Body of pancreas (tissue), 4 donors: Measurements from ENCODE around the gene ZNF140. TPM values are rescaled to one million over a fixed set of nuclear protein-coding genes. Genes with fewer than 3 reads are reported as not detected.
A peak's percentile ranks its signal among the peaks of the same experiment; 100 is the strongest.

ENCODE experiments used
- ATAC-seq: fragments of 150-250 bp; one replicate; pipeline ENCODE4 v1.9.1; 2016
- DNase-seq, 4 donors: peaks; one replicate each; pipeline ENCODE4 v3.0.0-alpha.2; 2019
- H3K27ac ChIP-seq, 4 donors: fragments of 200-600 bp; sonication (generic); 1 replicate in 3 of 4; 2 replicates in 1 of 4; pipeline versions ENCODE4 v1.5.1 to v1.6.1; 2016 to 2019; ENCODE audit warnings: mild to moderate bottlenecking in 1 of 4, mixed read lengths in 1 of 4, moderate library complexity in 1 of 4
- H3K27me3 ChIP-seq, 2 donors: fragments of 200-600 bp; sonication (generic); one replicate each; pipeline ENCODE4 v1.6.0; 2016; ENCODE audit warnings: mild to moderate bottlenecking in 1 of 2
- H3K36me3 ChIP-seq, 2 donors: fragments of 200-600 bp; sonication (generic); replicated peaks in 1 of 2; 2 replicates each; pipeline ENCODE4 v1.5.1; 2016; ENCODE audit warnings: low read depth in 2 of 2; ENCODE audit not compliant: insufficient read depth in 1 of 2
- H3K4me1 ChIP-seq: fragments of 200-600 bp; sonication (generic); one replicate; pipeline ENCODE4 v1.6.0; 2016
- H3K4me3 ChIP-seq, 2 donors: fragments of 200-600 bp; sonication (generic); 1 replicate in 1 of 2; 2 replicates in 1 of 2; pipeline ENCODE4 v1.5.1; 2016 to 2019
- H3K9me3 ChIP-seq, 3 donors: fragments of 200-600 bp; sonication (generic); 1 replicate in 2 of 3; 2 replicates in 1 of 3; pipeline ENCODE4 v1.5.1; 2016
- POLR2A ChIP-seq, 3 donors: fragments of 450-650 bp; IDR thresholded peaks; one replicate each; pipeline ENCODE4 v1.6.1; 2016; ENCODE audit warnings: antibody characterized with exemption in 3 of 3, mild to moderate bottlenecking in 2 of 3
- WGBS, 2 donors: methylation state at CpG; one replicate each; pipeline ENCODE4 v1.1.5; 2017; 5-methylcytosine and 5-hydroxymethylcytosine counted together
- intact Hi-C: fragments of 100-400 bp; cut with DNase I; formaldehyde crosslinking; loops from one replicate; pipeline ENCODE4 v1.15.1; 2023
- total RNA-seq, 2 donors: library from RNA; depleted of rRNA; stranded (reverse); fragments of >200 nt; gene quantifications; one replicate each; pipeline ENCODE4 v1.1.0, GENCODE V29; 2016
- TF ChIP-seq, protein P1 (sequence below), 7 experiments: fragments of 450-650 bp in 4 of 7; fragments of 200-600 bp in 3 of 7; sonication (generic) in 3 of 7; IDR thresholded peaks; one replicate each; pipeline ENCODE4 v1.5.1; 2016 to 2019; ENCODE audit warnings: antibody characterized with exemption in 7 of 7

Gene ZNF140
- total RNA-seq, 2 donors from 2014 or later: 12.9 to 14.3 TPM

DNA sequence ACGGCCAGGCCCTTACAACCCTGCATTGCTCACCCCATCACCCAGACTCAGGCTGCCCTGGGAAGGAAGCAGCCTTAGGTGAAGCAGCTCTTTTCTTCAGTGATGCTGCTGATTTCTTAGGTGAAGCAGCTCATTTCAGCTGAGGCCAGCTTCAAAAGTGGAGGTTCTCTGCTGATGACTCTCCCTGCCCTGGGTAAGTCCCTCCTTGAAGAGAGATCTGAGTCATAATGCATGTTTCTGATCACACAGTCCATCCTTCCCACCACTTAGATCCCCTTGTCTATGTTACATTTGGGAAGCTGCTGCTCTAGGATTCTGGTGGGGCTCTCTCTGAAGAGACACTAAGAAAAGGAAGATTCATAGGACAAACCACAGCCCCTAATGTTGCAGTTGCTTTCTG lies 17.2 kb upstream of the ZNF140 start:
- H3K4me3 ChIP-seq: no peak overlapping the region
- no peaks in the 10 kb centered on the region for H3K36me3 ChIP-seq
- peaks cover 0 to 87% (median 14%) of the 10 kb centered on the region in 3 donors for H3K9me3 ChIP-seq
- no peak for TF ChIP-seq POLR2A (IDR thresholded peaks at IDR 0.05)
- TF ChIP-seq, protein P1, sequence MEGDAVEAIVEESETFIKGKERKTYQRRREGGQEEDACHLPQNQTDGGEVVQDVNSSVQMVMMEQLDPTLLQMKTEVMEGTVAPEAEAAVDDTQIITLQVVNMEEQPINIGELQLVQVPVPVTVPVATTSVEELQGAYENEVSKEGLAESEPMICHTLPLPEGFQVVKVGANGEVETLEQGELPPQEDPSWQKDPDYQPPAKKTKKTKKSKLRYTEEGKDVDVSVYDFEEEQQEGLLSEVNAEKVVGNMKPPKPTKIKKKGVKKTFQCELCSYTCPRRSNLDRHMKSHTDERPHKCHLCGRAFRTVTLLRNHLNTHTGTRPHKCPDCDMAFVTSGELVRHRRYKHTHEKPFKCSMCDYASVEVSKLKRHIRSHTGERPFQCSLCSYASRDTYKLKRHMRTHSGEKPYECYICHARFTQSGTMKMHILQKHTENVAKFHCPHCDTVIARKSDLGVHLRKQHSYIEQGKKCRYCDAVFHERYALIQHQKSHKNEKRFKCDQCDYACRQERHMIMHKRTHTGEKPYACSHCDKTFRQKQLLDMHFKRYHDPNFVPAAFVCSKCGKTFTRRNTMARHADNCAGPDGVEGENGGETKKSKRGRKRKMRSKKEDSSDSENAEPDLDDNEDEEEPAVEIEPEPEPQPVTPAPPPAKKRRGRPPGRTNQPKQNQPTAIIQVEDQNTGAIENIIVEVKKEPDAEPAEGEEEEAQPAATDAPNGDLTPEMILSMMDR (IDR thresholded peaks at IDR 0.05): no peak
- 87 to 91% methylated on average over 1 of the region's 1 CpG for WGBS, 2 donors
- intact Hi-C loops: no loop called here
- ATAC-seq (no peak), DNase-seq (no peak)
- no peaks in the 10 kb centered on the region for H3K4me1 ChIP-seq
- no peaks in the 10 kb centered on the region for H3K27me3 ChIP-seq
- no peak overlapping the region for H3K27ac ChIP-seq

DNA sequence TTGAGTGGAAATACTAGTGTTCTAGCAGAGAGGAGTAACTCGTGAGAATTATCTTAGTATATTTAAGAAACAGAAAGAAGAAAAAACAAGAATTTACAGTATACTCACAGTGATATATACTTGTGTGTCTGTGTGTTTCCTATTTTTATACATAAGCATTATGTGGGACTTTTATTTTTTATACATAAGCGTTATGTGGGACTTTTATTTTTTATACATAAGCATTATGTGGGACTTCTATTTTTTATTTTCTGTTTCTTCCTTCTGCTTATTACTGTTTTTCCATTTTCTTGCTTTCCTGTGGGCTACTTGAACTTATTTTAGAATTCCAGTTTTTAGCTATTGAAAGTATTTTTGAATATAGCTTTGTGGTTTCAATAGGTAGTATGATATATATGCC lies 6.9 kb upstream of the ZNF140 start:
- H3K4me1 ChIP-seq: no peaks in the 10 kb centered on the region
- H3K27me3 ChIP-seq: no peaks in the 10 kb centered on the region
- TF ChIP-seq, protein P1 (IDR thresholded peaks at IDR 0.05): no peak
- TF ChIP-seq POLR2A (IDR thresholded peaks at IDR 0.05): no peak
- no peak overlapping the region for H3K27ac ChIP-seq
- ATAC-seq: no peak
- no peaks in the 10 kb centered on the region for H3K36me3 ChIP-seq
- H3K9me3 ChIP-seq: peaks cover 0 to 47% (median 0%) of the 10 kb centered on the region in 3 donors
- 72 to 74% methylated on average over 2 of the region's 2 CpGs for WGBS, 2 donors
- intact Hi-C loops: no loop called here
- H3K4me3 ChIP-seq: no peak overlapping the region
- DNase-seq: no peak

DNA sequence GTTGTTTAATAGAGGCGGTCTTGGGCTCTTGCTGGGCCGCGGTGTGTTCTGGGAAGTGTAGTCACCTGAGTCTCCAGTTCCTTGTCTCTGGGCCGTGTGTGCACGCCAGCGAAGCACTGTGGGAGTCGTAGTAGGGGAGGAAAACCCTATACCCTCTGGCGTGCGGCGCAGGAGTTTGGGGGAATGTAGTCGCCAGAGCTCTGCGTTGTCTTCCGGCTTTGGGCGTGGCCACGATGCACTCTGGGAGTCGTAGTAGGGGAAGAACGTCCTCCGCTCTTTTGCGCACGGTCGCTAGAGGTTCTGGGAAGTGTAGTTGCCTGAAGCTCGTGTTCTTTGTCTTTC lies 726 bp upstream of the ZNF140 start:
- TF ChIP-seq, protein P1 (IDR thresholded peaks at IDR 0.05): no peak
- no peak for TF ChIP-seq POLR2A (IDR thresholded peaks at IDR 0.05)
- Histone ChIP-seq H3K36me3 (peaks cover 4 to 11% of the 10 kb centered on the region in 2 donors), H3K4me3 (peak overlapping the region; percentile 24 to 85), H3K9me3 (peaks cover 0 to 48% (median under 1%) of the 10 kb centered on the region in 3 donors), H3K27ac (peak overlapping the region; percentile 88 to 98 (median 95)), H3K27me3 (no peaks in the 10 kb centered on the region), H3K4me1 (peaks cover 20% of the 10 kb centered on the region)
- 0% methylated on average over 11 to 22 of the region's 22 CpGs for WGBS, 2 donors
- intact Hi-C loops: no loop called here
- DNase-seq (peak; percentile 98 to 99 (median 98)), ATAC-seq (peak; percentile 90)

DNA sequence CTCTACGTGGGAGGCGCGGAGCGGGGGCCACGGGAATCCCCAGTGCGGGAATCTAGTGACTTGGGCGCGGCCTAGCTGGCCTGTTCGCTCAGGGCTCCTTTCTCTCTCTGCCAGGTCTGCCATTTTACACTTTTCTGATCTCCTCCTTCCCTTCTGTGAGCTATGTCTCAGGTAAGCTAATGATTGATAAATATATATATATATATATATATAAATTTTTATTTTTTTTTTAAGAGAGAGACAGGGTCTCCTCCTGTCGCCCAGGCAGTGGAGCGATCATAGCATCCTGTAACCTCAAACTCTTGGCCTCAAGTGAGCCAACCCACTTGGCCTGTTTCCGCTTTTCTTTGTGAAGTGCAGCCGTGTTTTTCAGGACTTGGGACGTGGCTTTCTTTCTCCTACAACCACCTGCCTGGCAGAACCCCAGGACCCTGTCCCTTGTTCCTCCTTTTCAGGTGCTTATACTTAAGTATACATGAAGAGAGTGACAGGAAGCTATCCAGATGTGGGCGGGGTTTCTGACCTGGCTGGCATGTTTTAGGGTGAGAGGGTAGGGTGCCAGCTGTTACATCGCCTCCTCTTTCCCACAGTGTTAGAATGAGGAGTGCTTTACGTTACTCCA lies 547 bp downstream of the ZNF140 start:
- H3K4me3 ChIP-seq: peak overlapping the region; percentile 24 to 85
- DNase-seq: peak; percentile 3 to 28 (median 12)
- H3K36me3 ChIP-seq: peaks cover 16 to 23% of the 10 kb centered on the region in 2 donors
- peak overlapping the region; percentile 88 to 98 (median 95) for H3K27ac ChIP-seq
- H3K9me3 ChIP-seq: peaks cover 0 to 51% (median 3%) of the 10 kb centered on the region in 3 donors
- 22 to 23% methylated on average over 14 to 17 of the region's 17 CpGs for WGBS, 2 donors
- no peak for TF ChIP-seq POLR2A (IDR thresholded peaks at IDR 0.05)
- TF ChIP-seq, protein P1 (IDR thresholded peaks at IDR 0.05): no peak
- peaks cover 20% of the 10 kb centered on the region for H3K4me1 ChIP-seq
- H3K27me3 ChIP-seq: no peaks in the 10 kb centered on the region
- no peak for ATAC-seq
- intact Hi-C loops: no loop called here

DNA sequence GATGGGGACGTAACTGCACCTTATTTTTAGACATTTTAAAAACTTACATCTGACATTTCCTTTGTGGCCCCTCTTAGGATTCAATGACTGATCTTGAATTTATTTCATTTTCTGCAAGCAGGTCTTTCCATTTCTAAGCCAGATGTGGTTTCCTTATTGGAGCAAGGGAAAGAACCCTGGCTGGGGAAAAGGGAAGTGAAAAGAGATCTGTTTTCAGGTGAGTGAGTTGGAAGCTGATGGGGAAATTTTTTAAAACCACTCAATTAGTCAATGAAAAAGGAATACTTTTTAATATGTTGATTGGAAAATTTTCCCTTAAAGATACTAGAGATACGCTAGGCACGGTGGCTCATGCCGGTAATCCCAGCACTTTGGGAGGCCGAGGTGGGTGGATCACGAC lies 2.6 kb downstream of the ZNF140 start:
- intact Hi-C loops: no loop called here
- Histone ChIP-seq H3K4me3 (no peak overlapping the region), H3K36me3 (peaks cover 17 to 36% of the 10 kb centered on the region in 2 donors), H3K4me1 (peaks cover 20% of the 10 kb centered on the region), H3K27me3 (no peaks in the 10 kb centered on the region), H3K9me3 (peaks cover 0 to 39% (median 3%) of the 10 kb centered on the region in 3 donors), H3K27ac (no peak overlapping the region)
- WGBS, 2 donors: 97 to 98% methylated on average over 6 of the region's 6 CpGs
- TF ChIP-seq, protein P1 (IDR thresholded peaks at IDR 0.05): no peak
- TF ChIP-seq POLR2A (IDR thresholded peaks at IDR 0.05): no peak
- DNase-seq (no peak), ATAC-seq (no peak)
